Posterior vena cava (tissue), 2 donors: ENCODE results near the gene SULT1C2. TPM values are rescaled to one million over a fixed set of nuclear protein-coding genes. Genes with fewer than 3 reads are reported as not detected.
"Not testable (repeated sequence)": the region's sequence is repeated elsewhere in the genome, so short reads cannot be mapped to it uniquely, and the experiment has no call there.

ENCODE experiments used
- DNase-seq: peaks from one replicate; pipeline ENCODE4 v3.0.0-alpha.2; 2020; ENCODE audit warnings: low spot score
- intact Hi-C, 2 donors: fragments of 100-400 bp; cut with DNase I; formaldehyde crosslinking; loops; one replicate each; pipeline versions ENCODE4 v1.14.1 to v1.14.2; 2022 to 2023
- total RNA-seq, 2 donors: library from RNA; stranded (reverse); fragmentation: NEBNext Ultra II Directional; extraction: Animal tissue kit (Norgen Biotek cat#: 25700); gene quantifications; one replicate each; pipeline ENCODE4 v1.2.1, GENCODE V29; 2021
- donor health status: DM: yes; HTN: yes; CAD: no.
- donor health status: DM: yes; HTN: yes; CAD: no.

SULT1C2 gene
- total RNA-seq, 2 donors from 2014 or later = 1.1 TPM; not detected in 1

GRCh38 chr2:108284566-108284965, 4.1 kb upstream of the SULT1C2 start:
- DNase-seq, intact Hi-C loops: not testable (repeated sequence)

GRCh38 chr2:108285616-108286015, 3.1 kb upstream of the SULT1C2 start:
- DNase-seq = no peak
- intact Hi-C loops = no loop called here

DNA sequence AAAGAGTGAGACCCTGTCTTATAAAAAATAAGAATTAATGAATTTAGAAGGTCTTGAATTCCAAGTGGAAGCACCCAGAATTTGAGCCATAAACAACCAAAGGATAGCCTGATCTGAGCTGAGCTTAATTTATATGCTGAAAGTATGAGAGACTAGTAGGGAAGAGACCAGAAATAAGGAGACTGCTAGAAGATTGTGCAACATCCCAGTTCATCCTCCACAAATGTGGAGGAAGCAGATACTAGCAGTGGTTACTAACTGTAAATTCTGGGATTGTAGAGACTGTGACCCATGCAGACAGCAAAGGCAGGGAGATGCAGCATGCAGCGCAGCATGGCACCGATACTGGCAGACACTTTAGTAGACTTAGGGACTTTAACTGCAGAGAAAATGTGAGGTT, 1.5 kb upstream of the SULT1C2 start:
- intact Hi-C loops = no loop called here
- no peak for DNase-seq

DNA sequence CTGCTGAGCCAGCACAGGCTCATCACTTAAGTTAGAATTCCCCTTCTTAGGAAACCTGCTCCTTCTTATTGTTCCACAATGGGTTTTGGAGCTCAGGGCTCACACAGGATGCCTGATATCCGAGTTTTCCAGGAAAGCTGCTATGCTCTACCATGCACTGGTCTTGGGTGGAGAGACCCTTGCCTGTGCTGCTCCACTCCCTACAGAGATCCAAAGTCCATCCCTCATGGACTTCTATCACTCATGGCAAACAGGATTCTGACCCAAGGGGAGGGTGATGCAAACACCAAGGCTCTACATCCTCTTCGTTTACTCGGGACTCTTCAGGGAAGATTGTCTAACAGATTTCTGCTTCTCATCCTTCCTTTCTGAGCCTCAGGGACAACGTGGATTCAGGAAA, 5.2 kb downstream of the SULT1C2 start:
- intact Hi-C loops = no loop called here
- no peak for DNase-seq

- intact Hi-C loops = no loop called here
- DNase-seq = no peak
These were observed 8.9 kb downstream of the SULT1C2 start for GRCh38 chr2:108297436-108298141.

GRCh38 chr2:108301558-108301957, 12.9 kb downstream of the SULT1C2 start:
- intact Hi-C loops = no loop called here
- DNase-seq = no peak

- DNase-seq = no peak
- intact Hi-C loops = no loop called here
These were observed 16.3 kb downstream of the SULT1C2 start for GRCh38 chr2:108304975-108305374.

DNA sequence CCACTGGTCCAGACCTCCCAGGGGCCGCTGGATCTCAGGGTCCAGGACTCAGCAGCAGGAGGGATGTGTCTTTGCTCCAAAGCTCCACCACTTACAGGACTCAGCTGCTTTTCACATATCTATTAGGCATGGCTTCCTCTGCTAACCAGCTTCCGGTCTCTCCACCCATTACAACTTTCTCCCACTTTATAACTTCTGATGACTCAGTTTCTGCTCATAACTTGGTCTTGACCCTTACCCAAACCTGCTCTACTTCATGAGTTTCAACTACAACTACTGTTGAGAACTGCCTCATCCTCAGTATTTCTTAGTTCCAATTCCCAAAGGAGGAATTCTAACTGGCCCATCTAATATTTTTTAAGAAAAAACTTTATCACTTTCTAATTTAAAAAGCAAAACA, 17.2 kb downstream of the SULT1C2 start:
- no peak for DNase-seq
- intact Hi-C loops = no loop called here

GRCh38 chr2:108309903-108310302, 21.2 kb downstream of the SULT1C2 start:
- DNase-seq = no peak
- intact Hi-C loops = no loop called here

- no peak for DNase-seq
- intact Hi-C loops = no loop called here
These were observed 26.0 kb downstream of the SULT1C2 start for GRCh38 chr2:108314586-108315296.

- intact Hi-C loops = no loop called here
- DNase-seq = no peak
These were observed 26.8 kb downstream of the SULT1C2 start for GRCh38 chr2:108315444-108315934.

DNA sequence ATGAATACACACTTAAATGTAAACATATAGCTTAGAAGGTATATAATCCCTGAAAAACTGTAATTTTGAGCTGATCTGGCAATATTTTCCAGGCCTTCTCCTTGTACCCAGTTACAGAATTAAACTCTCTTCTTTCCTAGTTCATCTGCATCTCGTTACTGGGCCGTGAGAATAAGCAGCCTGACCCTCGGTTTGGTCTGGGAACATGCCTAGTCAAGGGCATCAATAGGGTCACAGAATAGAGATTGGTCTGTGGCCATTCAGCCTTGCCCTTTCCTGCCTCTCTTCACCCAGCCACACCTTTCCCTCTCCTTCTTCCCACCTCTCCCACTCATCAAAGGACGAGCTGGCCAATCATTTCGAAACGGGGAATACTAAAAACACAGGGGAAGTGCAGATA, 27.3 kb downstream of the SULT1C2 start:
- intact Hi-C loops = no loop called here
- no peak for DNase-seq

DNA sequence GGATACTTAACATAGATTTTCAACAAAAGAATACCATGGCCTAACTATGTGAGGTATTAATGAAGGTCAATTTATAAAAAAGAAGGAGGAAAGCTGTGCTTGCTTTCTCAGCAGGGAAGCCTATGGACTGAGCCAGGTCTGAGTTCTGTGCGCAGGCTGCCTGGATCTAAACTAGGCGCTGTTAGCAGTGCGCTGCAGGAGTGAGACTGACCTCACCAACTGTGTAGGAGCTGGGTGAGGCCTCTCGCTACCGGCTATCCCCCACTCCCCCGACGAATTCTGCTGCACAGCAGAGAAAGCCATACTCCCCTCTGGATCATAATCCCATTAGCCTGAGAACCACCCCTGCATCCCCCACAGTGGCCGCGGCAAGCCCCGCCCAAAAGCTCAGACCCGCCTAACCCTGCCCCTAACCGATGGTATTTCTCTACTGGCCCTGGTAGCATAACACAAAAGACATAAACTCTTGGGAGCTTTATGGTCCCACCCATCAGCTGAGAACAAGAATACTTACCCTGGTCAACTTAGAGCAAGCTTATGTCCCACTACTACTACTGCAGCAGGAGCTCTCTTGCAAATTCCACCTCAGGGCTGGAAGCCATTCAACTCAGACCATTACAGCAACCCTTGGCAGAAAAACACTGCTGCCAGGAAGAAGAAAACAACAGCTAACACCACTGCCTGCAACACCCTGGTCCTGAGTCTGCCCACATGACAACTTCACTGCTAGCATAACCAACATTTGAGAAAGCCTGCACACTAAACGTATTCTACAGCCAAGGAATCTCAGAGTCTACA, 28.0 kb downstream of the SULT1C2 start:
- DNase-seq = no peak
- intact Hi-C loops = no loop called here

GRCh38 chr2:108320326-108320922, 31.7 kb downstream of the SULT1C2 start:
- intact Hi-C loops = no loop called here
- no peak for DNase-seq

- intact Hi-C loops = no loop called here
- no peak for DNase-seq
These were observed 34.9 kb downstream of the SULT1C2 start for GRCh38 chr2:108323619-108324018.

- intact Hi-C loops = no loop called here
- no peak for DNase-seq
These were observed 36.0 kb downstream of the SULT1C2 start for GRCh38 chr2:108324531-108325255.

GRCh38 chr2:108325756-108326155, 37.1 kb downstream of the SULT1C2 start:
- DNase-seq = no peak
- intact Hi-C loops = no loop called here

GRCh38 chr2:108329771-108330170, 41.1 kb downstream of the SULT1C2 start:
- intact Hi-C loops = no loop called here
- DNase-seq = no peak

- intact Hi-C loops = no loop called here
- DNase-seq = no peak
These were observed 42.3 kb downstream of the SULT1C2 start for GRCh38 chr2:108330979-108331378.
